ENCODE measurements around the gene PPARA.

Gene PPARA

GRCh38 chr22:46224044-46224897, 73.9 kb downstream of the PPARA start:
- Histone ChIP-seq H3K4me1 (ENCODE audit: low read length) (peaks cover 10% of the 10 kb centered on the region), H3K79me2 (ENCODE audit: low read length) (no peaks in the 10 kb centered on the region), H2AFZ (ENCODE audit: low read length) (no peak overlapping the region), H3K9me2 (replicated peaks; ENCODE audit: insufficient read depth, low read length) (no peaks in the 10 kb centered on the region), H4K20me1 (ENCODE audit: insufficient read depth, low read length) (no peaks in the 10 kb centered on the region), H3K4me2 (ENCODE audit: low read depth, low read length) (no peak overlapping the region), H3K9ac (ENCODE audit: low read length) (no peak overlapping the region), H3K9me3 (replicated peaks; ENCODE audit: insufficient read depth, low read length) (no peaks in the 10 kb centered on the region), H3K27me3 (replicated peaks; ENCODE audit: insufficient read depth, low read length) (no peaks in the 10 kb centered on the region), H3F3A (ENCODE audit: insufficient read depth, low read length) (peaks cover 8% of the 10 kb centered on the region), H3K27ac (ENCODE audit: low read length) (no peak overlapping the region), H3K36me3 (replicated peaks; ENCODE audit: insufficient read depth, low read length) (no peaks in the 10 kb centered on the region), H3K4me3 (ENCODE audit: low read length) (no peak overlapping the region)
- TF ChIP-seq EZH2 (optimal IDR thresholded peaks at IDR 0.05; ENCODE audit: low read depth, low read length): no peak
- TF ChIP-seq, protein P1, sequence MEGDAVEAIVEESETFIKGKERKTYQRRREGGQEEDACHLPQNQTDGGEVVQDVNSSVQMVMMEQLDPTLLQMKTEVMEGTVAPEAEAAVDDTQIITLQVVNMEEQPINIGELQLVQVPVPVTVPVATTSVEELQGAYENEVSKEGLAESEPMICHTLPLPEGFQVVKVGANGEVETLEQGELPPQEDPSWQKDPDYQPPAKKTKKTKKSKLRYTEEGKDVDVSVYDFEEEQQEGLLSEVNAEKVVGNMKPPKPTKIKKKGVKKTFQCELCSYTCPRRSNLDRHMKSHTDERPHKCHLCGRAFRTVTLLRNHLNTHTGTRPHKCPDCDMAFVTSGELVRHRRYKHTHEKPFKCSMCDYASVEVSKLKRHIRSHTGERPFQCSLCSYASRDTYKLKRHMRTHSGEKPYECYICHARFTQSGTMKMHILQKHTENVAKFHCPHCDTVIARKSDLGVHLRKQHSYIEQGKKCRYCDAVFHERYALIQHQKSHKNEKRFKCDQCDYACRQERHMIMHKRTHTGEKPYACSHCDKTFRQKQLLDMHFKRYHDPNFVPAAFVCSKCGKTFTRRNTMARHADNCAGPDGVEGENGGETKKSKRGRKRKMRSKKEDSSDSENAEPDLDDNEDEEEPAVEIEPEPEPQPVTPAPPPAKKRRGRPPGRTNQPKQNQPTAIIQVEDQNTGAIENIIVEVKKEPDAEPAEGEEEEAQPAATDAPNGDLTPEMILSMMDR (IDR thresholded peaks at IDR 0.05; ENCODE audit: low read length): no peak
- TF ChIP-seq EZH2phosphoT487 (IDR thresholded peaks at IDR 0.05; ENCODE audit: low read length): no peak
- DNase-seq: no peak

DNA sequence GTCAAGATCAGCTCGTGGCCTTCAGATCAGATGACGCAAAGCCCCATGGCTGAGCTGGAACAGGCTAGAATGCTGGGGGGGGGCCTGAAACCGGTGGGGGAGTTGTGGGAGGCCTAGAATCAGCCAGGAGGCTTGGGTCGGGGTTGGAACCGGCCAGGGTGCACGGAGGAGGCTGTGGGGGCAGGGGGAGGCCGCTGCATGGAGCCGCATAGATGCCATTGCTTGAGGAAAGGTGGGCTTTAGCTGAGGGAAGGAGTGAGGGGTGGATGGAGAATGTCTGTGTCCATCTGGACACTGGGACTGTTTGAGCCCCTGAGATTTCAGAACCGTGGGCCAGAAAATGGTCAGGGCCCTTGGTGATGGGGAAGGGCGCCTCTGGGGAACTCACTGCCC, 74.6 kb downstream of the PPARA start:
- H3K27ac ChIP-seq (ENCODE audit: low read length): no peak overlapping the region
- H3K9me2 ChIP-seq (replicated peaks; ENCODE audit: insufficient read depth, low read length): no peaks in the 10 kb centered on the region
- no peaks in the 10 kb centered on the region for H4K20me1 ChIP-seq (ENCODE audit: insufficient read depth, low read length)
- peaks cover 6% of the 10 kb centered on the region for H3K4me1 ChIP-seq (ENCODE audit: low read length)
- no peak overlapping the region for H3K4me3 ChIP-seq (ENCODE audit: low read length)
- no peak overlapping the region for H3K9ac ChIP-seq (ENCODE audit: low read length)
- TF ChIP-seq EZH2phosphoT487 (IDR thresholded peaks at IDR 0.05; ENCODE audit: low read length): no peak
- no peak for TF ChIP-seq EZH2 (optimal IDR thresholded peaks at IDR 0.05; ENCODE audit: low read depth, low read length)
- TF ChIP-seq, protein P1 (IDR thresholded peaks at IDR 0.05; ENCODE audit: low read length): no peak
- H3K27me3 ChIP-seq (replicated peaks; ENCODE audit: insufficient read depth, low read length): no peaks in the 10 kb centered on the region
- DNase-seq: no peak
- no peaks in the 10 kb centered on the region for H3K79me2 ChIP-seq (ENCODE audit: low read length)
- H3F3A ChIP-seq (ENCODE audit: insufficient read depth, low read length): peaks cover 2% of the 10 kb centered on the region
- H3K9me3 ChIP-seq (replicated peaks; ENCODE audit: insufficient read depth, low read length): no peaks in the 10 kb centered on the region
- H3K36me3 ChIP-seq (replicated peaks; ENCODE audit: insufficient read depth, low read length): no peaks in the 10 kb centered on the region
- H3K4me2 ChIP-seq (ENCODE audit: low read depth, low read length): no peak overlapping the region
- no peak overlapping the region for H2AFZ ChIP-seq (ENCODE audit: low read length)

GRCh38 chr22:46225631-46226030, 75.3 kb downstream of the PPARA start:
- Histone ChIP-seq H3K27ac (ENCODE audit: low read length) (no peak overlapping the region), H3K79me2 (ENCODE audit: low read length) (no peaks in the 10 kb centered on the region), H3K27me3 (replicated peaks; ENCODE audit: insufficient read depth, low read length) (no peaks in the 10 kb centered on the region), H2AFZ (ENCODE audit: low read length) (no peak overlapping the region), H3K9me2 (replicated peaks; ENCODE audit: insufficient read depth, low read length) (no peaks in the 10 kb centered on the region), H3K9me3 (replicated peaks; ENCODE audit: insufficient read depth, low read length) (no peaks in the 10 kb centered on the region), H3K4me3 (ENCODE audit: low read length) (no peak overlapping the region), H4K20me1 (ENCODE audit: insufficient read depth, low read length) (no peaks in the 10 kb centered on the region), H3K4me1 (ENCODE audit: low read length) (no peaks in the 10 kb centered on the region), H3K4me2 (ENCODE audit: low read depth, low read length) (no peak overlapping the region), H3F3A (ENCODE audit: insufficient read depth, low read length) (no peaks in the 10 kb centered on the region), H3K9ac (ENCODE audit: low read length) (no peak overlapping the region), H3K36me3 (replicated peaks; ENCODE audit: insufficient read depth, low read length) (no peaks in the 10 kb centered on the region)
- no peak for DNase-seq
- TF ChIP-seq, protein P1 (IDR thresholded peaks at IDR 0.05; ENCODE audit: low read length): no peak
- TF ChIP-seq EZH2 (optimal IDR thresholded peaks at IDR 0.05; ENCODE audit: low read depth, low read length): no peak
- TF ChIP-seq EZH2phosphoT487 (IDR thresholded peaks at IDR 0.05; ENCODE audit: low read length): no peak

Measured in MM.1S (cell line).